Measurements from ENCODE around the gene EPS8. TPM values are rescaled to one million over a fixed set of nuclear protein-coding genes. Genes with fewer than 3 reads are reported as not detected.

Gene EPS8
- total RNA-seq (10 to 100 TPM; 65.3 to 81.8 TPM), polyA plus RNA-seq (ENCODE audit: insufficient read depth, low read depth, low replicate concordance) (40.0 TPM)
- long read RNA-seq, donor 1, transcript EPS8-221 (21 exons, 3,873 nt), result major isoform, 5 of 5 reads
- long read RNA-seq, donor 1, partial matches to known transcripts, result 0 of 5 reads
- long read RNA-seq, donor 1, other reads (novel, unspliced or antisense), result 0 of 5 reads
- long read RNA-seq, donor 2, partial matches to known transcripts, result 0 of 3 reads
- long read RNA-seq, donor 2, other reads (novel, unspliced or antisense), result 0 of 3 reads

GRCh38 chr12:15789220-15790171, at the start of gene EPS8:
EPS8 (minus strand) TSS chr12:15789388; CDS start chr12:15682951, 106,437 bp downstream.
- no peak for TF ChIP-seq CTCF (IDR thresholded peaks at IDR 0.05)
- peak; percentile 18 for TF ChIP-seq POLR2A (IDR thresholded peaks at IDR 0.05)
- Histone ChIP-seq H3K27me3 (no peaks in the 10 kb centered on the region), H3K4me1 (no peaks in the 10 kb centered on the region), H3K36me3 (ENCODE audit: low read depth, missing control alignments) (no peaks in the 10 kb centered on the region), H3K27ac (peak within 1 kb of the TSS; percentile 96 to 97), H3K9me3 (no peaks in the 10 kb centered on the region), H3K4me3 (peak within 1 kb of the TSS; percentile 87 to 95)
- 1% methylated on average over 78 to 79 of the region's 85 CpGs for WGBS, 2 donors
- intact Hi-C loops (cut with DNase I; ENCODE audit: low total_unique reads), result no loop called here
- peak; percentile 92 for DNase-seq

- 61 to 67% methylated on average over 5 of the region's 5 CpGs for WGBS, 2 donors
- no peak for DNase-seq
- intact Hi-C loops (cut with DNase I; ENCODE audit: low total_unique reads), result no loop called here
- no peaks in the 10 kb centered on the region for H3K27me3 ChIP-seq
- TF ChIP-seq POLR2A (IDR thresholded peaks at IDR 0.05), result no peak
- no peak for TF ChIP-seq CTCF (IDR thresholded peaks at IDR 0.05)
- H3K4me1 ChIP-seq, result no peaks in the 10 kb centered on the region
- H3K27ac ChIP-seq, result no peak overlapping the region
- no peaks in the 10 kb centered on the region for H3K9me3 ChIP-seq
- no peaks in the 10 kb centered on the region for H3K36me3 ChIP-seq (ENCODE audit: low read depth, missing control alignments)
- no peak overlapping the region for H3K4me3 ChIP-seq
Observed at GRCh38 chr12:15837141-15837790, 48.1 kb upstream of the EPS8 start.

GRCh38 chr12:15834575-15834974, 45.4 kb upstream of the EPS8 start:
- no peak overlapping the region for H3K4me3 ChIP-seq
- WGBS, 2 donors, result 84 to 90% methylated on average over 4 of the region's 4 CpGs
- H3K27ac ChIP-seq, result no peak overlapping the region
- intact Hi-C loops (cut with DNase I; ENCODE audit: low total_unique reads), result no loop called here
- H3K9me3 ChIP-seq, result no peaks in the 10 kb centered on the region
- no peaks in the 10 kb centered on the region for H3K36me3 ChIP-seq (ENCODE audit: low read depth, missing control alignments)
- TF ChIP-seq POLR2A (IDR thresholded peaks at IDR 0.05), result no peak
- no peak for TF ChIP-seq CTCF (IDR thresholded peaks at IDR 0.05)
- H3K27me3 ChIP-seq, result no peaks in the 10 kb centered on the region
- no peaks in the 10 kb centered on the region for H3K4me1 ChIP-seq
- DNase-seq, result no peak

- H3K4me1 ChIP-seq, result no peaks in the 10 kb centered on the region
- H3K27me3 ChIP-seq, result no peaks in the 10 kb centered on the region
- intact Hi-C loops (cut with DNase I; ENCODE audit: low total_unique reads), result no loop called here
- TF ChIP-seq POLR2A (IDR thresholded peaks at IDR 0.05) (no peak), CTCF (IDR thresholded peaks at IDR 0.05) (no peak)
- no peak for DNase-seq
- WGBS, 2 donors, result 88 to 91% methylated on average over 3 of the region's 3 CpGs
- H3K27ac ChIP-seq, result no peak overlapping the region
- no peaks in the 10 kb centered on the region for H3K9me3 ChIP-seq
- H3K36me3 ChIP-seq (ENCODE audit: low read depth, missing control alignments), result no peaks in the 10 kb centered on the region
- no peak overlapping the region for H3K4me3 ChIP-seq
Observed at GRCh38 chr12:15831315-15831978, 42.3 kb upstream of the EPS8 start.
